Measurements from ENCODE around the gene SAMD11. TPM values are rescaled to one million over a fixed set of nuclear protein-coding genes. Genes with fewer than 3 reads are reported as not detected.
"Not testable (repeated sequence)": the region's sequence is repeated elsewhere in the genome, so short reads cannot be mapped to it uniquely, and the experiment has no call there.

SAMD11 gene
- 10 to 100 TPM; 67.8 to 90.6 (median 89.8) TPM for polyA plus RNA-seq (ENCODE audit: insufficient read length in 3 of 3)
- long read RNA-seq, donor 1, partial matches to known transcripts, result 11 of 17 reads
- long read RNA-seq, donor 1, other reads (novel, unspliced or antisense), result 0 of 17 reads
- long read RNA-seq, donor 2, partial matches to known transcripts, result 19 of 34 reads
- long read RNA-seq, donor 2, other reads (novel, unspliced or antisense), result 13 of 34 reads
- long read RNA-seq, donor 3, partial matches to known transcripts, result 18 of 24 reads
- long read RNA-seq, donor 3, other reads (novel, unspliced or antisense), result 0 of 24 reads
- long read RNA-seq, donor 4, partial matches to known transcripts, result 28 of 28 reads
- long read RNA-seq, donor 4, other reads (novel, unspliced or antisense), result 0 of 28 reads
- long read RNA-seq, donor 5, partial matches to known transcripts, result 9 of 11 reads
- long read RNA-seq, donor 5, other reads (novel, unspliced or antisense), result 0 of 11 reads
- long read RNA-seq, donor 6, partial matches to known transcripts, result 27 of 28 reads
- long read RNA-seq, donor 6, other reads (novel, unspliced or antisense), result 0 of 28 reads
- long read RNA-seq, donor 7, transcript SAMD11-203 (7 exons, 1,578 nt), result major isoform, 6 of 48 reads
- long read RNA-seq, donor 7, partial matches to known transcripts, result 32 of 48 reads
- long read RNA-seq, donor 7, other reads (novel, unspliced or antisense), result 6 of 48 reads
- long read RNA-seq, donor 8, partial matches to known transcripts, result 0 of 3 reads
- long read RNA-seq, donor 8, other reads (novel, unspliced or antisense), result 0 of 3 reads
- long read RNA-seq, donor 9, partial matches to known transcripts, result 120 of 120 reads
- long read RNA-seq, donor 9, other reads (novel, unspliced or antisense), result 0 of 120 reads
- long read RNA-seq, donor 10, partial matches to known transcripts, result 22 of 26 reads
- long read RNA-seq, donor 10, other reads (novel, unspliced or antisense), result 0 of 26 reads
- long read RNA-seq, donor 11, partial matches to known transcripts, result 15 of 18 reads
- long read RNA-seq, donor 11, other reads (novel, unspliced or antisense), result 0 of 18 reads
- long read RNA-seq, donor 12, partial matches to known transcripts, result 359 of 411 reads
- long read RNA-seq, donor 12, other reads (novel, unspliced or antisense), result 50 of 411 reads
- long read RNA-seq, donor 13, partial matches to known transcripts, result 13 of 17 reads
- long read RNA-seq, donor 13, other reads (novel, unspliced or antisense), result 0 of 17 reads
- long read RNA-seq, donor 14, result 0 reads
- long read RNA-seq, donor 15, partial matches to known transcripts, result 26 of 28 reads
- long read RNA-seq, donor 15, other reads (novel, unspliced or antisense), result 0 of 28 reads
- long read RNA-seq, donor 16, partial matches to known transcripts, result 22 of 34 reads
- long read RNA-seq, donor 16, other reads (novel, unspliced or antisense), result 5 of 34 reads

GRCh38 chr1:923131-923990 is at the start of gene SAMD11:
SAMD11 (plus strand) TSS chr1:923923; CDS start chr1:924432, 509 bp downstream.
- peak; percentile 94 for DNase-seq

GRCh38 chr1:876428-877208 is 47.1 kb upstream of the SAMD11 start:
- DNase-seq, result not testable (repeated sequence)

- not testable (repeated sequence) for DNase-seq
These were observed 46.3 kb upstream of the SAMD11 start for GRCh38 chr1:877209-877986.

- DNase-seq, result not testable (repeated sequence)
These were observed 43.2 kb upstream of the SAMD11 start for GRCh38 chr1:880511-880910.

GRCh38 chr1:880915-881314 is 42.8 kb upstream of the SAMD11 start:
- DNase-seq, result not testable (repeated sequence)

- DNase-seq, result no peak
These were observed 37.4 kb upstream of the SAMD11 start for GRCh38 chr1:886311-886710.

- no peak for DNase-seq
These were observed 37.0 kb upstream of the SAMD11 start for GRCh38 chr1:886760-887159.

- no peak for DNase-seq
These were observed 35.4 kb upstream of the SAMD11 start for GRCh38 chr1:888297-888696.

- DNase-seq, result not testable (repeated sequence)
These were observed 33.9 kb upstream of the SAMD11 start for GRCh38 chr1:889774-890173.

- not testable (repeated sequence) for DNase-seq
These were observed 33.5 kb upstream of the SAMD11 start for GRCh38 chr1:890234-890633.

- no peak for DNase-seq
These were observed 33.1 kb upstream of the SAMD11 start for GRCh38 chr1:890661-891060.

- no peak for DNase-seq
These were observed 26.5 kb upstream of the SAMD11 start for GRCh38 chr1:897226-897625.

GRCh38 chr1:897951-898350 is 25.8 kb upstream of the SAMD11 start:
- not testable (repeated sequence) for DNase-seq

- DNase-seq, result no peak
These were observed 23.9 kb upstream of the SAMD11 start for GRCh38 chr1:899636-900317.

GRCh38 chr1:901108-901859 is 22.4 kb upstream of the SAMD11 start:
- no peak for DNase-seq

- DNase-seq, result no peak
These were observed 20.9 kb upstream of the SAMD11 start for GRCh38 chr1:902802-903201.

GRCh38 chr1:903305-903704 is 20.4 kb upstream of the SAMD11 start:
- no peak for DNase-seq
